ENCODE results near the gene PATZ1.

The PATZ1 gene

DNA sequence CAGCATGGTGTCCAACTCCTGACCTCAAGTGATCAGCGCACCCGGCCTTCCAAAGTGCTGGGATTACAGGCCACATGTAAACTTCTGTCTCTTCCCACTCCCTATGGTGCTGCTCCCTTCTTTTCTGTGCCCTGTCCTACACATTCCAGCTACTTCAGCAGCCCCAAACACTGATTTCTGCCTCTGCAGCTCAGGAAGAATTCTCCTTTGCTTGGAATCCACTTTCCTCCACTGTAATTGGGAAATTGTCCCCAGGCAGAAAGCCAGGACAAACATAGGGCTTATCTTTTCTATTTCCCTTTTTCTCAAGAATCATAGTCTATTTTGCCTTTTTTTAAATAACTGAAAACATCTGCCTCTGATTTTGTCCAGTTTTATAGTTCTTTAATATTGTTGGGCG is 32.0 kb upstream of the PATZ1 start:
- H4K20me1 ChIP-seq (ENCODE audit: insufficient read depth, low read length) = no peaks in the 10 kb centered on the region
- no peak for TF ChIP-seq CTCF (IDR thresholded peaks at IDR 0.05; ENCODE audit: borderline replicate concordance, extremely low read depth, low read length, poor library complexity, severe bottlenecking)
- no peak for TF ChIP-seq EZH2 (IDR thresholded peaks at IDR 0.05; ENCODE audit: borderline replicate concordance, low read depth, low read length, severe bottlenecking)

GRCh38 chr22:31377612-31378011 is 31.5 kb upstream of the PATZ1 start:
- Histone ChIP-seq H3K79me2 (ENCODE audit: insufficient read depth, low read length) (no peaks in the 10 kb centered on the region), H3K27me3 (ENCODE audit: insufficient read depth, low read length, poor library complexity) (no peaks in the 10 kb centered on the region), H3K4me3 (ENCODE audit: low read depth in 1 of 2, low read length in 2 of 2) (no peak overlapping the region), H3K4me2 (ENCODE audit: insufficient read depth, low read length) (no peak overlapping the region), H3K9me3 (ENCODE audit: insufficient read depth, low read length, severe bottlenecking) (no peaks in the 10 kb centered on the region), H3K4me1 (ENCODE audit: insufficient read depth, low read length) (no peaks in the 10 kb centered on the region), H4K20me1 (ENCODE audit: insufficient read depth, low read length) (no peaks in the 10 kb centered on the region), H3K36me3 (ENCODE audit: insufficient read depth, low read length) (no peaks in the 10 kb centered on the region), H3K9ac (ENCODE audit: low read depth, low read length) (no peak overlapping the region), H2AFZ (ENCODE audit: low read depth, low read length) (no peak overlapping the region), H3K27ac (ENCODE audit: low read length) (no peak overlapping the region)
- DNase-seq = no peak
- no peak for ATAC-seq (ENCODE audit: insufficient read depth, low read depth)
- TF ChIP-seq CTCF (IDR thresholded peaks at IDR 0.05; ENCODE audit: borderline replicate concordance, extremely low read depth, low read length, poor library complexity, severe bottlenecking) (no peak), EZH2 (IDR thresholded peaks at IDR 0.05; ENCODE audit: borderline replicate concordance, low read depth, low read length, severe bottlenecking) (no peak)

More for the DNA sequence above, 32.0 kb upstream of the PATZ1 start:
- Histone ChIP-seq H3K4me3 (ENCODE audit: low read depth in 1 of 2, low read length in 2 of 2) (no peak overlapping the region), H3K79me2 (ENCODE audit: insufficient read depth, low read length) (no peaks in the 10 kb centered on the region), H3K9ac (ENCODE audit: low read depth, low read length) (no peak overlapping the region), H3K27ac (ENCODE audit: low read length) (no peak overlapping the region), H2AFZ (ENCODE audit: low read depth, low read length) (no peak overlapping the region), H3K27me3 (ENCODE audit: insufficient read depth, low read length, poor library complexity) (no peaks in the 10 kb centered on the region), H3K36me3 (ENCODE audit: insufficient read depth, low read length) (no peaks in the 10 kb centered on the region), H3K4me2 (ENCODE audit: insufficient read depth, low read length) (no peak overlapping the region), H3K4me1 (ENCODE audit: insufficient read depth, low read length) (no peaks in the 10 kb centered on the region), H3K9me3 (ENCODE audit: insufficient read depth, low read length, severe bottlenecking) (no peaks in the 10 kb centered on the region)
- DNase-seq (no peak), ATAC-seq (ENCODE audit: insufficient read depth, low read depth) (no peak)

- TF ChIP-seq EZH2 (IDR thresholded peaks at IDR 0.05; ENCODE audit: borderline replicate concordance, low read depth, low read length, severe bottlenecking) (no peak), CTCF (IDR thresholded peaks at IDR 0.05; ENCODE audit: borderline replicate concordance, extremely low read depth, low read length, poor library complexity, severe bottlenecking) (no peak)
- Histone ChIP-seq H3K9me3 (ENCODE audit: insufficient read depth, low read length, severe bottlenecking) (no peaks in the 10 kb centered on the region), H3K79me2 (ENCODE audit: insufficient read depth, low read length) (no peaks in the 10 kb centered on the region), H4K20me1 (ENCODE audit: insufficient read depth, low read length) (no peaks in the 10 kb centered on the region), H3K9ac (ENCODE audit: low read depth, low read length) (no peak overlapping the region), H3K36me3 (ENCODE audit: insufficient read depth, low read length) (no peaks in the 10 kb centered on the region), H3K27ac (ENCODE audit: low read length) (no peak overlapping the region), H3K4me3 (ENCODE audit: low read depth in 1 of 2, low read length in 2 of 2) (no peak overlapping the region), H3K4me1 (ENCODE audit: insufficient read depth, low read length) (no peaks in the 10 kb centered on the region), H2AFZ (ENCODE audit: low read depth, low read length) (no peak overlapping the region), H3K4me2 (ENCODE audit: insufficient read depth, low read length) (no peak overlapping the region), H3K27me3 (ENCODE audit: insufficient read depth, low read length, poor library complexity) (no peaks in the 10 kb centered on the region)
- ATAC-seq (ENCODE audit: insufficient read depth, low read depth) (no peak), DNase-seq (no peak)
Measured at GRCh38 chr22:31367426-31367825, 21.3 kb upstream of the PATZ1 start.

Measured in DND-41 (cell line).